HCT116 (cell line): ENCODE measurements around the gene PRMT1.

Experiments
- CEBPB ChIP-seq: IDR thresholded peaks from 2 replicates; pipeline ENCODE4 v1.6.1; 2012; ENCODE audit warnings: low read depth
- EGR1 ChIP-seq: IDR thresholded peaks from 2 replicates; pipeline ENCODE4 v1.6.1; 2012; ENCODE audit warnings: low read depth
- ELF1 ChIP-seq: IDR thresholded peaks from 2 replicates; pipeline ENCODE4 v1.6.1; 2012; ENCODE audit warnings: low read depth, borderline replicate concordance
- EZH2 ChIP-seq: fragments of 200-600 bp; sonication (generic); IDR thresholded peaks from 2 replicates; pipeline ENCODE4 v1.6.1; 2017; ENCODE audit warnings: antibody characterized with exemption, mixed run types
- POLR2A ChIP-seq: IDR thresholded peaks from 2 replicates; pipeline ENCODE4 v1.7.0; 2011; ENCODE audit warnings: borderline replicate concordance; ENCODE audit not compliant: insufficient read depth, insufficient read length; ENCODE audit errors: extremely low read depth
- POLR2AphosphoS5 ChIP-seq: IDR thresholded peaks from 2 replicates; pipeline ENCODE4 v1.6.1; 2011; ENCODE audit warnings: mild to moderate bottlenecking, low read depth, low read length, moderate library complexity
- SIN3A ChIP-seq: IDR thresholded peaks from 2 replicates; pipeline ENCODE4 v1.6.1; 2012; ENCODE audit warnings: low read depth
- TF ChIP-seq, protein P1 (sequence below), 3 experiments: fragments of 200-600 bp in 1 of 3; sonication (generic) in 1 of 3; IDR thresholded peaks in 2 of 3; conservative IDR thresholded peaks in 1 of 3; 2 replicates each; pipeline ENCODE4 v1.5.1; 2012 to 2017; ENCODE audit warnings: low read depth in 2 of 3, low read length in 2 of 3, antibody characterized with exemption in 1 of 3, borderline replicate concordance in 1 of 3, control low read depth in 1 of 3, mild to moderate bottlenecking in 1 of 3, mixed read lengths in 1 of 3, mixed run types in 1 of 3, moderate library complexity in 1 of 3; ENCODE audit not compliant: insufficient read depth in 1 of 3

DNA sequence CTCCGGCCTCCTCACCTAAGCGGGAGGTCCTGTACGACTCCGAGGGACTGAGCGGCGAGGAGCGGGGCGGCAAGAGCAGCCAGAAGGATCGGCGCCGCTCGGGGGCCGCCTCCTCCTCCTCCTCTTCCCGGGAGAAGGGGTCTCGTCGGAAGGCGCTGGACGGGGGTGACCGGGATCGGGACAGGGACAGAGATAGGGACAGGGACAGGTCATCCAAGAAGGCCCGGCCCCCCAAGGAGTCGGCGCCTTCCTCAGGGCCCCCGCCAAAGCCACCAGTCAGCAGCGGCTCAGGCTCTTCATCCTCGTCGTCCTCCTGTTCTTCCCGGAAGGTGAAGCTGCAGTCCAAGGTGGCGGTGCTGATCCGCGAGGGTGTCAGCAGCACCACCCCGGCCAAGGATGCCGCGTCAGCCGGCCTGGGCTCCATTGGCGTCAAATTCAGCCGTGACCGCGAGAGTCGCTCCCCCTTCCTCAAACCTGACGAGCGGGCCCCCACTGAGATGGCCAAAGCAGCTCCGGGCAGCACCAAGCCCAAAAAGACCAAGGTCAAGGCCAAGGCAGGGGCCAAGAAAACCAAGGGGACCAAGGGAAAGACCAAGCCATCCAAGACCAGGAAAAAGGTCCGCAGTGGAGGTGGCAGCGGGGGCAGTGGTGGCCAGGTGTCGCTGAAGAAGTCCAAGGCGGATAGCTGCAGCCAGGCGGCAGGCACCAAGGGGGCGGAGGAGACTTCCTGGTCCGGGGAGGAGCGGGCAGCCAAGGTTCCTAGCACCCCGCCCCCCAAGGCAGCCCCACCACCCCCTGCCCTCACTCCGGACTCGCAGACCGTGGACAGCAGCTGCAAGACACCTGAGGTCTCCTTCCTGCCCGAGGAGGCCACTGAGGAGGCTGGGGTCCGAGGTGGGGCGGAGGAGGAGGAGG is 24.3 kb upstream of the PRMT1 start:
- TF ChIP-seq CEBPB (no peak), EGR1 (no peak), ELF1 (no peak), EZH2 (no peak), SIN3A (no peak), POLR2AphosphoS5 (no peak), POLR2A (no peak)
- TF ChIP-seq, protein P1, sequence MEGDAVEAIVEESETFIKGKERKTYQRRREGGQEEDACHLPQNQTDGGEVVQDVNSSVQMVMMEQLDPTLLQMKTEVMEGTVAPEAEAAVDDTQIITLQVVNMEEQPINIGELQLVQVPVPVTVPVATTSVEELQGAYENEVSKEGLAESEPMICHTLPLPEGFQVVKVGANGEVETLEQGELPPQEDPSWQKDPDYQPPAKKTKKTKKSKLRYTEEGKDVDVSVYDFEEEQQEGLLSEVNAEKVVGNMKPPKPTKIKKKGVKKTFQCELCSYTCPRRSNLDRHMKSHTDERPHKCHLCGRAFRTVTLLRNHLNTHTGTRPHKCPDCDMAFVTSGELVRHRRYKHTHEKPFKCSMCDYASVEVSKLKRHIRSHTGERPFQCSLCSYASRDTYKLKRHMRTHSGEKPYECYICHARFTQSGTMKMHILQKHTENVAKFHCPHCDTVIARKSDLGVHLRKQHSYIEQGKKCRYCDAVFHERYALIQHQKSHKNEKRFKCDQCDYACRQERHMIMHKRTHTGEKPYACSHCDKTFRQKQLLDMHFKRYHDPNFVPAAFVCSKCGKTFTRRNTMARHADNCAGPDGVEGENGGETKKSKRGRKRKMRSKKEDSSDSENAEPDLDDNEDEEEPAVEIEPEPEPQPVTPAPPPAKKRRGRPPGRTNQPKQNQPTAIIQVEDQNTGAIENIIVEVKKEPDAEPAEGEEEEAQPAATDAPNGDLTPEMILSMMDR (IDR thresholded peaks at IDR 0.05 in 2 of 3, conservative IDR thresholded peaks at IDR 0.05 in 1 of 3; ENCODE audit: borderline replicate concordance in 1 of 3, insufficient read depth in 1 of 3, low read depth in 2 of 3, low read length in 2 of 3) = no peak
